Naive B cell (primary cell): ENCODE results near the gene IL17RD. TPM values are rescaled to one million over a fixed set of nuclear protein-coding genes. Genes with fewer than 3 reads are reported as not detected.

Experiments used
- ATAC-seq, 2 donors: fragments of 150-1000 bp; cut with Tn5 transposase; 2 replicates each; pipeline ENCODE4 v1.10.0; 2021; ENCODE audit warnings: low read depth in 2 of 2, mild to moderate bottlenecking in 2 of 2, moderate library complexity in 2 of 2
- DNase-seq: peaks from one replicate; pipeline ENCODE4 v3.0.0; 2022
- H3K27ac Mint-ChIP-seq, 6 donors: one replicate each; pipeline ENCODE4 v1.8.0; 2020 to 2022; ENCODE audit warnings: mild to moderate bottlenecking in 6 of 6, mixed read lengths in 6 of 6, moderate library complexity in 5 of 6, inconsistent platforms in 2 of 6
- H3K27me3 Mint-ChIP-seq, 3 donors: one replicate each; pipeline ENCODE4 v1.8.0; 2021 to 2022; ENCODE audit warnings: mixed read lengths in 3 of 3, mild to moderate bottlenecking in 1 of 3
- H3K36me3 Mint-ChIP-seq, 2 donors: one replicate each; pipeline ENCODE4 v1.8.0; 2020 to 2022; ENCODE audit warnings: mixed read lengths in 2 of 2, inconsistent platforms in 1 of 2, mild to moderate bottlenecking in 1 of 2
- H3K4me1 Mint-ChIP-seq, 3 donors: one replicate each; pipeline ENCODE4 v1.8.0; 2020 to 2022; ENCODE audit warnings: mixed read lengths in 3 of 3, inconsistent platforms in 1 of 3, mild to moderate bottlenecking in 1 of 3, moderate library complexity in 1 of 3
- H3K4me3 Mint-ChIP-seq, 8 donors: one replicate each; pipeline ENCODE4 v1.8.0; 2020 to 2022; ENCODE audit warnings: mild to moderate bottlenecking in 8 of 8, mixed read lengths in 8 of 8, moderate library complexity in 8 of 8, inconsistent platforms in 2 of 8
- H3K9me3 Mint-ChIP-seq, 7 donors: one replicate each; pipeline ENCODE4 v1.8.0; 2020 to 2022; ENCODE audit warnings: mixed read lengths in 7 of 7, mild to moderate bottlenecking in 5 of 7, inconsistent platforms in 2 of 7, moderate library complexity in 1 of 7
- polyA plus RNA-seq, 6 donors: library from polyadenylated mRNA; unstranded; fragments of 300-500 nt; fragmentation: Illumina TruSeq; gene quantifications; one replicate each; pipeline ENCODE4 v1.2.3, GENCODE V29; 2021; ENCODE audit warnings: low read depth in 6 of 6

Gene IL17RD
- polyA plus RNA-seq, 6 donors from 2014 or later = not detected

- peak overlapping the region; percentile 56 to 86 (median 82) for H3K4me3 Mint-ChIP-seq
- ATAC-seq (peak; percentile 87 to 88), DNase-seq (peak; percentile 60)
- H3K27ac Mint-ChIP-seq = peak overlapping the region in 2 of 6 donors; percentile 7 to 50
- H3K9me3 Mint-ChIP-seq = no peaks in the 10 kb centered on the region
- H3K27me3 Mint-ChIP-seq = peaks cover 52 to 67% (median 65%) of the 10 kb centered on the region in 3 donors
- H3K36me3 Mint-ChIP-seq = peaks cover 0 to 4% of the 10 kb centered on the region in 2 donors
- peaks cover 15 to 22% (median 18%) of the 10 kb centered on the region in 3 donors for H3K4me1 Mint-ChIP-seq
Observed at GRCh38 chr3:57078344-57078634, 86.9 kb downstream of the IL17RD start.

- Mint-ChIP-seq H3K27ac (peak overlapping the region in 2 of 6 donors; percentile 7 to 50), H3K36me3 (peaks cover 0 to 4% of the 10 kb centered on the region in 2 donors), H3K4me1 (peaks cover 15 to 22% (median 18%) of the 10 kb centered on the region in 3 donors), H3K27me3 (peaks cover 56 to 72% (median 70%) of the 10 kb centered on the region in 3 donors), H3K9me3 (no peaks in the 10 kb centered on the region), H3K4me3 (peak overlapping the region; percentile 56 to 86 (median 82))
- ATAC-seq (peak in 1 of 2 donors; percentile 11), DNase-seq (no peak)
Observed at GRCh38 chr3:57077630-57078343, 87.4 kb downstream of the IL17RD start.

GRCh38 chr3:57076422-57076951, 88.7 kb downstream of the IL17RD start:
- Mint-ChIP-seq H3K4me3 (peak overlapping the region in 3 of 8 donors; percentile 15 to 56 (median 54)), H3K9me3 (peaks cover 0 to 2% (median 0%) of the 10 kb centered on the region in 7 donors), H3K27me3 (peaks cover 58 to 83% (median 80%) of the 10 kb centered on the region in 3 donors), H3K36me3 (peaks cover 0 to 4% of the 10 kb centered on the region in 2 donors), H3K4me1 (peaks cover 15 to 22% (median 18%) of the 10 kb centered on the region in 3 donors), H3K27ac (peak overlapping the region in 2 of 6 donors; percentile 4 to 63)
- DNase-seq (no peak), ATAC-seq (no peak)

GRCh38 chr3:57074135-57074534, 91.0 kb downstream of the IL17RD start:
- H3K27ac Mint-ChIP-seq = peak overlapping the region in 1 of 6 donors; percentile 66
- peaks cover 0 to 4% of the 10 kb centered on the region in 2 donors for H3K36me3 Mint-ChIP-seq
- ATAC-seq (no peak), DNase-seq (no peak)
- peaks cover 0 to 10% (median 4%) of the 10 kb centered on the region in 7 donors for H3K9me3 Mint-ChIP-seq
- H3K27me3 Mint-ChIP-seq = peaks cover 58 to 77% (median 68%) of the 10 kb centered on the region in 3 donors
- H3K4me1 Mint-ChIP-seq = peaks cover 18 to 24% (median 20%) of the 10 kb centered on the region in 3 donors
- H3K4me3 Mint-ChIP-seq = no peak overlapping the region

- no peak for DNase-seq
- Mint-ChIP-seq H3K27ac (no peak overlapping the region), H3K9me3 (peaks cover 0 to 10% (median 4%) of the 10 kb centered on the region in 7 donors), H3K4me3 (no peak overlapping the region), H3K4me1 (peaks cover 23 to 29% (median 25%) of the 10 kb centered on the region in 3 donors), H3K27me3 (peaks cover 60 to 82% (median 68%) of the 10 kb centered on the region in 3 donors), H3K36me3 (peaks cover 0 to 4% of the 10 kb centered on the region in 2 donors)
- ATAC-seq = no peak
Observed at GRCh38 chr3:57073628-57074027, 91.5 kb downstream of the IL17RD start.

GRCh38 chr3:57069503-57069902, 95.7 kb downstream of the IL17RD start:
- H3K27me3 Mint-ChIP-seq = peaks cover 35 to 58% (median 35%) of the 10 kb centered on the region in 3 donors
- no peak for ATAC-seq
- peaks cover 0 to 2% of the 10 kb centered on the region in 2 donors for H3K36me3 Mint-ChIP-seq
- peaks cover 16 to 24% (median 17%) of the 10 kb centered on the region in 3 donors for H3K4me1 Mint-ChIP-seq
- peak overlapping the region in 4 of 6 donors; percentile 90 to 97 (median 96) for H3K27ac Mint-ChIP-seq
- no peak for DNase-seq
- peak overlapping the region in 2 of 8 donors; percentile 57 to 62 for H3K4me3 Mint-ChIP-seq
- H3K9me3 Mint-ChIP-seq = peaks cover 0 to 10% (median 4%) of the 10 kb centered on the region in 7 donors

- peaks cover 16 to 24% (median 20%) of the 10 kb centered on the region in 3 donors for H3K4me1 Mint-ChIP-seq
- H3K9me3 Mint-ChIP-seq = peaks cover 0 to 10% (median 4%) of the 10 kb centered on the region in 7 donors
- DNase-seq (peak; percentile 76), ATAC-seq (peak; percentile 99 to 100)
- H3K4me3 Mint-ChIP-seq = peak overlapping the region; percentile 3 to 64 (median 58)
- peaks cover 30 to 56% (median 34%) of the 10 kb centered on the region in 3 donors for H3K27me3 Mint-ChIP-seq
- peaks cover 0 to 2% of the 10 kb centered on the region in 2 donors for H3K36me3 Mint-ChIP-seq
- H3K27ac Mint-ChIP-seq = peak overlapping the region; percentile 67 to 97 (median 93)
Observed at GRCh38 chr3:57068437-57069089, 96.6 kb downstream of the IL17RD start.

- no peak for DNase-seq
- peaks cover 37 to 58% (median 38%) of the 10 kb centered on the region in 3 donors for H3K27me3 Mint-ChIP-seq
- H3K27ac Mint-ChIP-seq = peak overlapping the region in 2 of 6 donors; percentile 12 to 76
- no peak for ATAC-seq
- H3K4me1 Mint-ChIP-seq = peaks cover 16 to 28% (median 27%) of the 10 kb centered on the region in 3 donors
- no peak overlapping the region for H3K4me3 Mint-ChIP-seq
- H3K36me3 Mint-ChIP-seq = peaks cover 4 to 13% of the 10 kb centered on the region in 2 donors
- H3K9me3 Mint-ChIP-seq = peaks cover 0 to 10% (median 5%) of the 10 kb centered on the region in 7 donors
Observed at GRCh38 chr3:57066471-57066870, 98.7 kb downstream of the IL17RD start.

- H3K9me3 Mint-ChIP-seq = peaks cover 0 to 10% (median 5%) of the 10 kb centered on the region in 7 donors
Observed at GRCh38 chr3:57065588-57065987, 99.6 kb downstream of the IL17RD start.

GRCh38 chr3:57064572-57064971, 100.6 kb downstream of the IL17RD start:
- Mint-ChIP-seq H3K27ac (no peak overlapping the region), H3K4me3 (no peak overlapping the region), H3K4me1 (peaks cover 16 to 28% (median 24%) of the 10 kb centered on the region in 3 donors), H3K27me3 (peaks cover 36 to 57% (median 47%) of the 10 kb centered on the region in 3 donors), H3K9me3 (peaks cover 0 to 6% (median 3%) of the 10 kb centered on the region in 7 donors), H3K36me3 (peaks cover 4 to 13% of the 10 kb centered on the region in 2 donors)
- ATAC-seq (no peak), DNase-seq (no peak)

More at GRCh38 chr3:57065588-57065987, 99.6 kb downstream of the IL17RD start:
- Mint-ChIP-seq H3K27me3 (peaks cover 40 to 66% (median 46%) of the 10 kb centered on the region in 3 donors), H3K4me3 (no peak overlapping the region), H3K36me3 (peaks cover 4 to 13% of the 10 kb centered on the region in 2 donors), H3K27ac (peak overlapping the region in 2 of 6 donors; percentile 44 to 76), H3K4me1 (peaks cover 16 to 28% (median 27%) of the 10 kb centered on the region in 3 donors)
- ATAC-seq (no peak), DNase-seq (no peak)

GRCh38 chr3:57064001-57064400, 101.2 kb downstream of the IL17RD start:
- Mint-ChIP-seq H3K36me3 (peaks cover 4 to 13% of the 10 kb centered on the region in 2 donors), H3K4me1 (peaks cover 12 to 24% (median 20%) of the 10 kb centered on the region in 3 donors), H3K9me3 (peaks cover 0 to 6% (median 3%) of the 10 kb centered on the region in 7 donors), H3K27me3 (peaks cover 36 to 55% (median 47%) of the 10 kb centered on the region in 3 donors), H3K27ac (peak overlapping the region in 1 of 6 donors; percentile 39), H3K4me3 (no peak overlapping the region)
- no peak for ATAC-seq
- DNase-seq = no peak

GRCh38 chr3:57063032-57063431, 102.1 kb downstream of the IL17RD start:
- Mint-ChIP-seq H3K4me1 (peaks cover 2 to 15% (median 10%) of the 10 kb centered on the region in 3 donors), H3K9me3 (peaks cover 0 to 6% (median 3%) of the 10 kb centered on the region in 7 donors), H3K27ac (peak overlapping the region in 2 of 6 donors; percentile 14 to 30), H3K36me3 (peaks cover 4 to 13% of the 10 kb centered on the region in 2 donors), H3K4me3 (peak overlapping the region in 2 of 8 donors; percentile 29 to 51), H3K27me3 (peaks cover 29 to 56% (median 47%) of the 10 kb centered on the region in 3 donors)
- DNase-seq = no peak
- ATAC-seq = no peak
